ENCODE measurements around the gene TF.

The TF gene

DNA sequence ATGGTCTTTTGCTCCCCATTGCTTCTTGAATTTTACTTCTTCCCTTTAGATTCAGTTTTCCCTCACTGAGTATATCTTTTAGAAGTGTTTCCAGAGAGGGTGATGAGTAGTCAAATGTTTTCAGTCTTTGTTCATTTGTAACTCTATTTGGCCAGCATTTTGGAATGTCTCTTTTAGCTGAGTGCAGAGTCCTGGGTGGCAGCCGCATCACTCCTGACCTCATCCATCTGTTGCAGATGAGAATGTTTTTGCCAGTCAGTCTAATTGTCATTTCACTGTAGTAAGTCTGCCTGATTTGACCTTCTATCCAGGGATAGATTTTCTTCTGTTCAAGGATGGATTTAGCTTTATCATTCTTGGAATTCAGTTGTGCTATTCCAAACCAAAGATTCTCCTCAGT is 66.7 kb downstream of the TF start:
- DNase-seq (ENCODE audit: low spot score): no peak

DNA sequence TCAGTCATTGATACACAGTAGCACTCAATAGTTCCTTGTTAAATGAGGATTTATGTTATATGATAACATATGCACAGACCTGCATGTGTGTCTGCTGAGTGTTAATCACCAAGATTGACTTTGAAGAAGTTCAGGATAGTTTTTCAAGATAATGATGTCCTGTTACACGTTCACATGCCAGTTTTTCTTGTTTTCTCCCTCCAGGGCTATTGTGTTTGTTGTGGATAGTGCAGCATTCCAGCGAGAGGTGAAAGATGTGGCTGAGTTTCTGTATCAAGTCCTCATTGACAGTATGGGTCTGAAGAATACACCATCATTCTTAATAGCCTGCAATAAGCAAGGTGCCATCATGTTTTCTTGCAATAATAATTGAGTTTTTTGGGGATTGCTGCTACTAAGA is 69.2 kb downstream of the TF start:
- DNase-seq (ENCODE audit: low spot score): no peak

DNA sequence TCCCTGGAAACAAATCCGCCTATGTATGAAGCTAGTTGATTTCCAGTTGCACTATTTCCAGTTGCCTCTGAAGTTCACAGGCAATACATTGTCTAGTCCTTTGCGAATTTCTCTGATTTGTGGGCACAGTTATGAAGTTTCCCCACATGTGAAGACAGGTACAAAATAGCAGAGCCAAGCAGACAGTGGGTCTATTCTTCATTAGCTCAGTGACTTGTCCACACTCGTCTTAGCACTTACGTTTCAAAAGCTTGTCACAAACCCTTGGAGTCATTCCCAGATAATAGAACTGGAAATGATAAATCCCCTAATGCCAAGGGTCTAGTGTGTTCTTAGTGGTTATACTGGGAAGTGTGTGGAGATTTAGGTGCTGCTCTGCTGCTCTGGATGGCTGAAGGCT is 73.9 kb downstream of the TF start:
- no peak for DNase-seq (ENCODE audit: low spot score)

DNA sequence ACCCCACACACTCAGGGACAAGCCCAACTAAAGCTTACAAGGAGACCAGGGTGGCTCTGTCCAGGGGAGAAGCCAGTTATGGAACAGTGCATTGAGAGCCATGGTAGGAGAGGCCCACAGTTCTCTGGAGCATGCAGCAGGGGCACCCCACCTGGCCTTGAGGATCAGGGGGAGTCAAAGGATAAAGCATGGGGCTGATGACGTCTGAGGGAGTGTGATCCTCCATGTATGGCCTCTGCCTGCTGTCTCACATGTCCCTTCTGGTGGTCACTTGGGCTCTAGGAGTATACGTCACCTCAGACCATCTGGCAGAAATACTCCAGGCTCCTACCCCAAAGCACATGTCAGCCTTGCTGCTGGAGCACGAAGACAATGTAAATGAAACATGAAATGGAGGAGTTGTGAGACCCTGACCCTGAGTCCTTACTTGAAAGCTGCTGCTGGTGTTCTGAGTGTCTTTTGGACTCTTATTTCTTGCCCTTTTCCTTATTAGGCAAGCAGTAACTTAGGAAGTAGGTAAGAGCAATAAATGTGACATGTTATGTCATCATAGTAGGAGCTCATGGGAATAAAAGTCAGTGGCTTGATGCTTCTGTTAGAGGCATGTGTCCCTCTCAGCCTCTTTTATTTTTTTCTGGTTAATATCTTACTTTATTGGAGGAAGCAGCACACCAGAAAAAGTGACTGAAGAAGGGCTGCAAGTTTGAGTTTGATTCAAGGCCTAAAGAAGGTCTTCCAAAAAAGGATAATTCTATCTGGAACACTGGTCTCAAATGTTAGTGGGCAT is 74.9 kb downstream of the TF start:
- DNase-seq (ENCODE audit: low spot score): no peak

DNA sequence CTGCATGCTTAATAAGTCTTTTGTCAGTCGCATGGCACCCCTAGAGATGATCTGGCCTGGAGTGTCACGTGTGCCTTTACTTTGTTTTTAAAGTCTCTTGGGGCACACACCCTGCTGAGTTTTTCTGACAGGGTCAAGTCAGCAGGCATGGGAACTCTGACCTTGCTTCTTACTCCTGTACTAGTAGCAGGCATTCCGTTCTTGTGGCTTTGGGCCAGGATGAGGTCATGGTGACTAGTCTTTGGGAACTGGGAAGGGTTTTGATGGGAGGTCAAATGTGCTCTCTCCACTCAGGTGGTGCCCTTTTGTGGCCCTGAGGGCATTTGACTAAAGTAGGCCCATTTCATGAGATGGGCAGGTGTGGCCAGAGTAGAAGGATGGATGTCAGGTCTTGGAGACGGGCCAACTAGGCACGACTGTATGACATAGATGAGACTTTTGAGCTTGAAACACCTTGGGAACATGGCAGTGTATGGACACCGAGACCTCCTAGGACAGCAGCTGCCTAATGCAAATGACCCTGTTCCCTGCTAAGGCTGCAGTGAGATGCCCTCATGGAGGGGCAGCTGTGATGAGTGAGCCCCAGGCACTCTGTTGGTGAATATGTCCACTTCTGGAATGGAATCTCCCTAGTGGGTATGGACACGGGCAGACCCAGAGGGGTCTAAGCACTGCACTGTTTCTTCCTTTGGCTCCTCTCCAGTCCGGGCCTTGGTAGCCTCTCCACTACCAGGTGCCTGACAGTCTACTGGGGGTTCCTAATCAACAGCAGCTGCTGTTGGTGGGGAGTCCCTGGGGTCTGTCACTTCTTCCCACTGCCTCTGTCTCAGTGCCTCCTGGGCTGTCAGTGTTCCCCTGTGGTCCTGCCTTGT is 75.8 kb downstream of the TF start:
- DNase-seq (ENCODE audit: low spot score): peak; percentile 78

DNA sequence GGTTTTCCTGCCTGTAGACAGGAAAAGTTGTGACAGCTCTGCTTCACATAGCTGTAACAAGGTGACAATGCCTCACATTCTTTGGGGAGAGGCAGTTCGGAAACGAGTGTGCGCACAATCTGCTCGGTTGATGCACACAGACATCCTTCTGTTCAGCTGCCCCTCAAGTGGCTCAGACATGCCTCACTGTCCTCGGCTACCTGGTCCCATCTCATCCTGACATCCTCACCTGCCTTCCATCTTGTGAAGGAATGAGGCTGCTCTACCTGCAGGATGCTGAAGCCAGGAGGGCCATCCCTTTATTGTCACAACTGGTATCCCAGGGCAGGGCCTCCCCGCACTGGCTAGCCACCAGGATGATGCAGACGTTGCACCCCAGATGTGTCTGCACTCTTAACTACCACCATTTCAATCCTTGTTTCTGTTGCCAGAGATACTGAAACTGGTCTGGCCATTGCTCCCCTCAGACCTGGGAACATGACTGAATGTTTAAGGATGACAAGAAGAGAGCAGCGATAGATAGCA is 78.8 kb downstream of the TF start:
- no peak for DNase-seq (ENCODE audit: low spot score)

DNA sequence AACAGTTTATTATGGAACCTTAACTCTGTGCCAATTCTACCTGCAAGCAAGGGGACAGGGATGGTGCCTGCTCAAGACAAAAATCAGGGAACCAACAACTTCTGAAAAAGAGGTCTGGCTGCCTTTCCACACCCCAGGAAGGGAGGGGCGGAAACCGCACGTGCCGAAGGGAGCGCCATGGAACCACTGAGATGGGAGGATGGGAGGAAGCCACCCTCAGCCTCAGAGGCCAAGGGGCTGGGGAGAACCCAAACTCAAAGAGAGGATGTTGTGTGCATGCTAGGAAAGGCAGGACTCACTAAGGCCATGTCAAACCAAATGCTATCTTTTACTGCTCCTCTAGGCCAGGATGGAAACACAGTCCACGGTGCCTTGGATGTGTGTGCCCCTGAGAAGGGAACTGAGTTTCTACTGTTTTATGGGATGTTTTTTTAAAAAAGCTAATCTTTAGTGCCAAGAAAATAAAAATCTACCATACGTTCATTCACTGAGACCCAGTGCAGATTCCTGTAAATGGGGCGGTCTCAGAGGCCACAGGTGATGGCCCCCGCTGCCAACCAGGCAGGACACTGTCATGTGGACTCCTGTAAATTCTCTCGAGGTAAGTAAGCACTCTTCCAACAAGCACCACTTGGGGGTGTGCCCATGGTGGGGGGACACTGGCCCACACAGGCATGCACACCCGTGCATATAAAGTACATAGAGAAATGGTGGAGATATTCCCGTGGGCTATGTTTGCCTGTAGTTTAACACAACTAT is 80.0 kb downstream of the TF start:
- no peak for DNase-seq (ENCODE audit: low spot score)

DNA sequence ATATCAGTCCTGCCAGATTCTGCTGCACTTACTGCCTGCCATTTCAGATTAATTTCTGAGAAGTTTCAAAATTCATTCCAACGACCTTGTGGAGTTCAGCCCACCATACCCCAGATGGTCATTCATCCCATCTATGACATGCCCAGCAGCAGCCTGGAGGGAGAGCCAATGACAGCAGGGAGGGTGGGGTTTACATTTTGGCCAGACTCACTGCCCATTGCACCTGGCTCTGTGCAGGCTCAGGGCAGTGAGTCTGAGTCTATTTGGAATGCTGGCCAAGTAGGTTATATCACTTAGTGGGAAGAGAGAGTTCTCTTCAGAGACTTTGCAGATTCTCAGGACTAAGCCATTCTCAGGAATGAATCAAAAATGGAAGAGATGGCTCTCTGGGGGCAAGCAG is 80.9 kb downstream of the TF start:
- no peak for DNase-seq (ENCODE audit: low spot score)

DNA sequence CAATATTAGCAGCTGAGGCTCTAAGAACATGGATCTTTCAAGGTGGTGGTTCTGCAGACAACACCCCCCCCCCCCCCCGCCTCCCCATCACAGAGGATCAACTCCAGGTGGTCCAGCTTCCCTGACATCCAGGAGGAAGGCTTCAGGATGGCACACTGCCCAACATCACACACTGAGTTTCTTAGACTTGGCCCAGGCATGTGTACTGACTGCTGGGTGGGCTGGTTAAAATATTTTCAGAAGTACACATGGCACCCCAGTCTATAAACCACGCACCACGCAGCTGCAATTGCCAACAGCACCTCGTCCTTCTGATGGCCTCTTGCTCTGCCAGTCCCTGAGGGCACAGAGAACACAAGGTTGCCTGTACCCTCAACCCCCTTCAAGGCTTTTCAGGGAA is 81.5 kb downstream of the TF start:
- no peak for DNase-seq (ENCODE audit: low spot score)

DNA sequence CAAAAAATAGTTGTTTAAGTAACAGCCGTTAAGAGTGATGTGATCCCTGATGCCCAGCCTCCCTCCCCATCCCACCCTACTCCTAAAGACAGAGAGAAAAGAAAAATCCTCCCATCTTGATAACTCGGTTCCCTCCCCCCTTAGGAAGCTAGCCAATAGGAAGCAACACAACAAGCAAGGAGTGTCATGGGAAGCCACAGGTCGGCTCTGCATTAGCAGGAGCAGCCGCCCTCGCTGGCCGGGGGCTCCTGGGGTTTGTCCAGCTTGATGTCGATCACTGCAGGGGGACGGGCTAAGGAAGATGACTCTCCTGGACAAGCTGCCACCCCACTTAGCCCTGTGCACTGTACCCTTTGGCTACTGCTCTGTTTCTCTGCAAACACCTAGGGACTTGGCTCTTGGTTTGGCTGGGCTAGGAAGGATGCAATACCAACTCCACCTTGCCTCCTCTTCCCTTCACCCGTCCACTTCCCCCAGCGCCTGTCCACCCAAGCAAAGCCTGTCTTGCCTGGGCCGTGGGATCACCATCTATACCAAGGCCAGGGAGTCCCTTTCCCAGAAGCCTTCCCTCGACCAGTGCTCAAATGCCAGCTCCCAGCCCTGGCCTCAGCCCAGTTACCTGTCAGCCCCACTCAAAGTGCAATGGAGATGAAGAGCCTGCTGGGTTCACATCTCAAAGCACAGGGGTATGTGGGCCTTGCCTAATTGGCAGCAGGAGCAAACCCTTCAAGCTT is 82.5 kb downstream of the TF start:
- no peak for DNase-seq (ENCODE audit: low spot score)

DNA sequence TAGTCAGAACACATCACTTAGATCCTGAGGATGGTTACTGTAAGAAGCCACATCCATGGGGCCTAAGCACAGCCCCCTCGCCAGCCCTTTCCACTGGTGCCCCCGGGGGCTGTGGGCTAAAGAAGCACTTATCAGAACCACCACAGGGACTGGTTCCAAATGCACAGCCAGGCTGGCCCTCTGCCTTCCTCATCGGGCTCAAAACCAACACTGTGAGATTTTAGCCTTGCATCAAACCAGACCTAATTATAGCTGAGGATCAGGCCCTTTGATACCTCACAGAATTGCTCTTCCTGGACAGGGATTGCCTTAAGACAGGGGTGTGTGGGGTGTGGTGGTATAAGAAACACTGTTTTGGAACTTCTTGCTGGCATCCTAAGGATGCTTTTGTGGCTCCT is 83.1 kb downstream of the TF start:
- DNase-seq (ENCODE audit: low spot score): no peak

DNA sequence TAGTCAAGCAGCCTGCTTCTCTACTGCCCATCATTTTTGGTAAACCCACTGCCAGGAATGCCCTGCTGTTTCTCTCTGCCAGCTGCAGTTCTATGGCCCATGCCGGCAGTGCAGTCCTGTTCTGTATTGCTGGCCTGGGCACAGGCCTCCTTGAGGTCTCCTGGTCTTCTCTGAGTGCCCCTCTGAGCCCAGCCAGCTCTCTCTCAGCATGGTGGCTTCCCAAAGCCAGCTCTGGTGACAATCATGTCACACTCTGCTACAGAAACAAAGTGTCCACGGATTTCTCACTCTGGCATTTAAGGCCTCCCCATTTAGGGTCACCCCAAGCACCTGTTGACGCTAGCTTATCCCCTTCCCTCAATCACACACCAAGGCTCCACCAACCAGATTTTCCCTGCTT is 83.9 kb downstream of the TF start:
- no peak for DNase-seq (ENCODE audit: low spot score)

DNA sequence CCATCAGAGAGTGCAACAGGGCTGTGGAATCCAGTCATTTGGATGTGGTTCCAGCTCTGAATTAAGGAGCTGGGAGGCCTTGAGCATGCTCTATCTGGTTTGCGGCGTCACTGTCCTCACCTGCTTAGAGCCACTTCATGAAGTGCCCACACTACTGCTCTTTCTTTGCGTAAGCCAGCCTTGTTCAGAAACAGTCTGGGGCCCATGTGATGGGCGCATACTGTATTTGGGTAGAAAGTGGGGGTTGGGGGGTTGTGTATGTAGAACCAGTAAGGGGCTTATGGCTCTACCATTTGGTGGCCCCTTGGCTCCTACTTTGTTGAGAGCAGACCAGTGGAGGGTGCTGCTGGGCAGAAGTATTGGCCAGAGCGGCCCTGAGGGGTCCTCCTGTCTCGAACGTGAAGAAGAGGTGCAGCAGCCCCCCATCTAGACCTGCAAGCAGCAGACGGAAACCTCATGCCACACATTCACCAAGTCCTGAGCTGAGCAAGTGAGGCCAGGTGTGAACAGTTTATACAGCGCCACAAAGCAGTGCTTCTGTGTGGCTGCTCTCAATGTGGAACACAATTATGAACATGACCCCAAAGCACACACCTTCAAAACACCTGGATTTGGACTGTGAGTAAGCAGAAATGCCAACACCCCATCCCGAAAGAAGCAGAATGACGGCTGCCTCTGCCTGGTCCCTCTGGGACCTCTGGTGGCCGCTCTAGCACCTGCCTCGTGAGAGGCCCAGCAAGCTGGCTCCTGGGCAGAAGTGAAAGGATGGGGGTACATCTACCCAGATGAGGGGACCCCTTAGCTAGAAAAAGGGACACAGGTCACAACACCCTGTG is 86.0 kb downstream of the TF start:
- no peak for DNase-seq (ENCODE audit: low spot score)

DNA sequence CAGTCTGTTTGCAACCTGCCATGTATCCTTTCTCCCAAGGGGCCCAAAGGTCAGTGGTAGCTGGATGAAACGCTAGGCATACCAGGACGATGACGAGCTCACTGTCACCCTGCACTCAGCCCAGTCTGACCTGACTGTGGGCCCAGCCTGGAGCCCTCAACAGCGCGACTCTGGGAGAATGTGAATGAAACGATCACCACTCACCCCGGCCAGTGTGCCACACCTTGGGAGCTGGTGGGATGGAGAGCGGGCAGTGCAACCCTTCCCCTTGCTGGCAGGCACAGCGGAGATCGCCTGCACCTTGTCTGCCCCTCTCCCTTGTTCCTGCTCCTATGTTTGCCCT is 86.6 kb downstream of the TF start:
- DNase-seq (ENCODE audit: low spot score): no peak

DNA sequence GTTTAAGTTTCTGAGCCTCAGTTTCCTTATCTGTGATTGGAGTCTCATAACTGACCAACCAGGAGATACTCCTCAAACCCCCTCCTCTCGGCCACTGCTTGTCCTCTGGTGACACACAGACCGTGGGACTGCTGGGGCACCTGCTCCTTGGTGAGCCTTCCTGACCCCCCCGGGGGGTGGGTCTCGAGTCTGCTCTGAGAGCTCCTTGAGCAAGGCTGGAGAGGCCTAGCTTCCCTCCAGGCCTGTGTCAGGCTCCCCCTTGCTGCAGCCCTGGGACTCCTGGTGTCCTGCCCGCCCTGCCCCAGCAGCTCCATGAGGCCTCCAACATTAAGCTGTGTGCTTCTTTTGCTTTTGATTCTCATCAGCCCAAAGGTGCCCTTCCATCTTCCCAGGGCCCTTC is 87.1 kb downstream of the TF start:
- no peak for DNase-seq (ENCODE audit: low spot score)

DNA sequence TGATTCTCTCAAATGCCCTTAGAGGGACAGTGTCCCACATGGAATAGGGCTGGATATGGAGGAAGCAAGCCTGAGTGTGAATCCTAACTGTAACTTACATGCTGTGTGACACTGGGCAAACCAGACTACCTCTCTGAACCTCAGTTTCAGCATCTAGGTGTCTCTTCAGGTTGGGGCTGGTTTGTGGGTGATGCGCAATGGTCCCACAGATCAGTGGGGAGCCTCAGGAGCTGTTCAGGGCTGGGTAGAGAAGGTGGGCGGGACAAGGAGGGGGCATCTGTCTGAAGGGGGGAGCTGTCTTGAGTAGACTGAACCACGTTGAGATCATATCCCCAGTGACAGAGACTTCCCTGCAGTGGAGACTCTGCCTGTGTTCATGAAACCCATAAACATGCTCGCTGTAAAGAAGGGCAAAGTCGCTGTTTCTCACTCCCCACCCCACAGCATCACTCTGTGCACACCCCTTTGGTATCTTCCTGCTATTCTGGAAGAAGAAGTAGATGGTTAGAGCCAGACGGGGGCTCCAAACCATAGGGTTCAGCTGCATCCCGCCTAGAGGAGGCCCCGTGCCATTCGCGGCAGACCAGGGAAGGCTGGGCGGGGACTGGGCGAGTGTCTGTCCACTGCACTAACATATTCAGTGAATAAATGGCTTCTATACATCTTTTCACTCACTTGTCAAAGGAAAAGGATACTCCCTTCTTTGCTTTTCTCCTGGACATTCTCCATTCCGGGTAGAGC is 87.9 kb downstream of the TF start:
- DNase-seq (ENCODE audit: low spot score): no peak

DNA sequence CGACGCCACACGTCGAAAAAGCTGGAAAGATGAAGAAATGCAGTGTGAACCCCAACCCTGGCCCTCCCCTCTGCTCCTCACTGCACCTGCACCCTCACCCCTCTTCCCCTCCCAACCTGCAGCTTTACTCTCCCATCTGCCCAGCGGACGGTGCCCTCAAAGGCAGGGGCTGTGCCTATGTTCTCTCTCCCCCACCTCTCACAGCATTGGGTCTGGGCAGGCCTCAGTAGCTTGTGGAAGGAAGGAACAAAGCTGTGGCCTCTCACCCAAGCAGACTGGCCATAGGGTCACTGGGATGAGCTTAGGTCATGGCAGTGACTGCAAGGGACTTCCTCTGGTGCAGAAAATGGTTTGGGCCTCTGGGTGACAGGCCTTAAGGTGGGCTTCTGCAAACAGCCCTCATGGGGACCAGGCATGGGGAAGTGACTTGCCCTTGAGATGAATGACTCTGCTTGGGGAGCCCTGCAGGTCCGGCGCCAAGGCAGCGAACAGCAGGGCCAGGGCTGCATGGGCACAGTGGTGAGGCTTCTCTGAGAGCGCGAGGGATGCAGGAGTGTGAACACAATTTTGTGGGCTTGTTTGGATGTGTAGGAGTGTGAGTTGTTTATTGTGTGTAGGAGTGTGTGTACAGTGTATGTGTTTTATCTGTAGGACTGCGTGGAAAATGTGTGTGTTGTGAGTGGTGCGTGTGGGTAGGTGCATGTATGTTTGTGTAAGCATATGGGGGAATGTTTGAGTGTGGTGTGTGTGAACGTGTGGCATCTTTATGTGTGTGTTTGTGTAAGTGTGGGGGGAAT is 88.6 kb downstream of the TF start:
- no peak for DNase-seq (ENCODE audit: low spot score)

DNA sequence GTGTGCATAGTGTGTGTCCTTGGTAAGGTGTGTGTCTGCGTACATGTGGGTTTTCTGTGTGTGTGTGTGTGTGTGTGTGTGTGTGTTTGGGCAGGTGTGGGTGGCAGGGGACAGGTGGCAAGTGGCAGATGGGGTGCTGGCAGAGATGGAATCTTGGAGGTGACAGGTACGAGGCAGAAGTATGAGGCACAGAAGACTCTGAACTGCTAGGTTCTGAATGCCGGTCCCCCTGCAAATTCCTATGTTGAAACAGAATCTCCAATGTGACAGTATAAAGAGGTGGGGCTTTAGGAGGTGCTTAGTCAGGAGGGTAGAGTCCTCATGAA is 89.2 kb downstream of the TF start:
- DNase-seq (ENCODE audit: low spot score): no peak

DNA sequence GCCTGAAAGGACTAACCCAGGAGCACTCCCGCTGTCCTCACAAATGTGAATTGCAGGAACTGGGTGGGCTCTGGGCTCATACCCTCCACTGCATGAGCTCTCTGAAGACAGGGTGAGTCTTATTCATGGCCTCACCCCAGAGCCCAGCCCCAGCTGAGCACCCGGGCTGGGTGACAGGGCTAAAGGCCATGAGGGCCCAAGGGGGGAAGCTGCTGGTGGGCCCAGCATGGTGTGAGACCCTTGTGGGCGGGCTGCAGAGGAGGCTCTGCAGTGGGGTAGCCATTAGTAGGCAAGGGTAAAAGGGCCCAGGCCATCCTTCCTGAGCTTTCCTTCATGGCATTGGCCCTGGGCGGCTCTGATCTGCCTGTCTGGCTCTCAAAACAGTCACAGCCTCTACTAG is 89.8 kb downstream of the TF start:
- DNase-seq (ENCODE audit: low spot score): no peak
